ENCODE results near the gene USF2. TPM values are rescaled to one million over a fixed set of nuclear protein-coding genes. Genes with fewer than 3 reads are reported as not detected.

USF2 gene
- polyA plus RNA-seq, 1 donor from 2014 or later = 107 TPM

DNA sequence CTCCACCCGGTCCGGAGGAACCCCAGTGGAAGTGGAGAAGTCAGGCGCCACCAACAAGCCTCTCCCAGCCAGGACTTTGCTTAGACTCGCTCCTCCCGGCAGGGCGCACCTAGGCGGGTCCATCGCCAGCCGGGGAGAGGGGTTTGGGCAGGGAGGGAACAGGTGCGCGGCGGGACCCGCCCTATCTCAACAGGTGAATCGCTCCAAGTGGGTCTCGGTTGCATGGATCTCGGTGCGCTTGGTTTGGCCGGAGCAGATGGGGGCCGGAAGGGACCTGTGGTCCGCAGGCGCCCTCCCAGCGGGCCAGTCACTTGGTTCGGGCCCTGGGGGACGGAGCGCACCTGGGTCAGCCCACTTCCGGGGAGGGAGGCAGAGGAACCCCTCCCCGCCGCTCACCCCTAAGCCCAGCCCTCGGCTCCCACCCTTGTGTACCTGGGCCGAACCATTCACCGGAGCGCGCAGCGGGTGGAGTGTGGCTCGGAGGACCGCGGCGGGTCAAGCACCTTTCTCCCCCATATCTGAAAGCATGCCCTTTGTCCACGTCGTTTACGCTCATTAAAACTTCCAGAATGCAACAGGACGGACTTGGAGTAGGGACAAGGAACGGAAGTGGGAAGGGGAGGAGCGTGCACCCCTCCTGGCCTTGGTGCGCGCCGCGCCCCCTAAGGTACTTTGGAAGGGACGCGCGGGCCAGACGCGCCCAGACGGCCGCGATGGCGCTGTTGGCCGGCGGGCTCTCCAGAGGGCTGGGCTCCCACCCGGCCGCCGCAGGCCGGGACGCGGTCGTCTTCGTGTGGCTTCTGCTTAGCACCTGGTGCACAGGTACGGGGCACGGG is 20.2 kb upstream of the USF2 start, which contains the start of gene LSR:
TSS of gene LSR (plus strand) at position 693 of the 836 bp plus-strand sequence. CDS start at position 714, 21 bp downstream.
- no peak within 1 kb of the TSS for H3K4me2 ChIP-seq (ENCODE audit: low read length)
- H2AFZ ChIP-seq (ENCODE audit: low read depth, low read length) = no peak within 1 kb of the TSS
- H3K9me2 ChIP-seq (ENCODE audit: insufficient read depth, low read length) = no peaks in the 10 kb centered on the region
- H3K9me3 ChIP-seq (ENCODE audit: low read length) = no peaks in the 10 kb centered on the region
- no peak within 1 kb of the TSS for H3K27ac ChIP-seq (ENCODE audit: low read length)
- no peak within 1 kb of the TSS for H3K9ac ChIP-seq (ENCODE audit: low read length)
- no peaks in the 10 kb centered on the region for H3K36me3 ChIP-seq (ENCODE audit: insufficient read depth, low read length)
- H3K4me3 ChIP-seq (ENCODE audit: low read length) = peak within 1 kb of the TSS; percentile 63
- H3F3A ChIP-seq (ENCODE audit: insufficient read depth, low read length, poor library complexity, severe bottlenecking) = no peaks in the 10 kb centered on the region
- TF ChIP-seq SMC3 (conservative IDR thresholded peaks at IDR 0.05; ENCODE audit: poor library complexity) = no peak
- peak; percentile 32 for TF ChIP-seq EZH2 (IDR thresholded peaks at IDR 0.05; ENCODE audit: borderline replicate concordance, insufficient read depth, low read length, poor library complexity, severe bottlenecking)
- TF ChIP-seq TAF1 (IDR thresholded peaks at IDR 0.05; ENCODE audit: low read depth) = no peak
- no peak for TF ChIP-seq RAD21 (conservative IDR thresholded peaks at IDR 0.05)
- TF ChIP-seq, protein P1, sequence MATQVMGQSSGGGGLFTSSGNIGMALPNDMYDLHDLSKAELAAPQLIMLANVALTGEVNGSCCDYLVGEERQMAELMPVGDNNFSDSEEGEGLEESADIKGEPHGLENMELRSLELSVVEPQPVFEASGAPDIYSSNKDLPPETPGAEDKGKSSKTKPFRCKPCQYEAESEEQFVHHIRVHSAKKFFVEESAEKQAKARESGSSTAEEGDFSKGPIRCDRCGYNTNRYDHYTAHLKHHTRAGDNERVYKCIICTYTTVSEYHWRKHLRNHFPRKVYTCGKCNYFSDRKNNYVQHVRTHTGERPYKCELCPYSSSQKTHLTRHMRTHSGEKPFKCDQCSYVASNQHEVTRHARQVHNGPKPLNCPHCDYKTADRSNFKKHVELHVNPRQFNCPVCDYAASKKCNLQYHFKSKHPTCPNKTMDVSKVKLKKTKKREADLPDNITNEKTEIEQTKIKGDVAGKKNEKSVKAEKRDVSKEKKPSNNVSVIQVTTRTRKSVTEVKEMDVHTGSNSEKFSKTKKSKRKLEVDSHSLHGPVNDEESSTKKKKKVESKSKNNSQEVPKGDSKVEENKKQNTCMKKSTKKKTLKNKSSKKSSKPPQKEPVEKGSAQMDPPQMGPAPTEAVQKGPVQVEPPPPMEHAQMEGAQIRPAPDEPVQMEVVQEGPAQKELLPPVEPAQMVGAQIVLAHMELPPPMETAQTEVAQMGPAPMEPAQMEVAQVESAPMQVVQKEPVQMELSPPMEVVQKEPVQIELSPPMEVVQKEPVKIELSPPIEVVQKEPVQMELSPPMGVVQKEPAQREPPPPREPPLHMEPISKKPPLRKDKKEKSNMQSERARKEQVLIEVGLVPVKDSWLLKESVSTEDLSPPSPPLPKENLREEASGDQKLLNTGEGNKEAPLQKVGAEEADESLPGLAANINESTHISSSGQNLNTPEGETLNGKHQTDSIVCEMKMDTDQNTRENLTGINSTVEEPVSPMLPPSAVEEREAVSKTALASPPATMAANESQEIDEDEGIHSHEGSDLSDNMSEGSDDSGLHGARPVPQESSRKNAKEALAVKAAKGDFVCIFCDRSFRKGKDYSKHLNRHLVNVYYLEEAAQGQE (IDR thresholded peaks at IDR 0.05; ENCODE audit: borderline replicate concordance) = no peak
- TF ChIP-seq MXI1 (conservative IDR thresholded peaks at IDR 0.05; ENCODE audit: poor library complexity, severe bottlenecking) = no peak
- TF ChIP-seq EP300 (conservative IDR thresholded peaks at IDR 0.05; ENCODE audit: poor library complexity, severe bottlenecking) = no peak
- H3K27me3 ChIP-seq (ENCODE audit: insufficient read depth, low read depth, low read length) = peaks cover 38% of the 10 kb centered on the region
- H3K79me2 ChIP-seq (replicated peaks; ENCODE audit: insufficient read depth, low read length) = no peaks in the 10 kb centered on the region
- H4K20me1 ChIP-seq (ENCODE audit: insufficient read depth) = no peaks in the 10 kb centered on the region

DNA sequence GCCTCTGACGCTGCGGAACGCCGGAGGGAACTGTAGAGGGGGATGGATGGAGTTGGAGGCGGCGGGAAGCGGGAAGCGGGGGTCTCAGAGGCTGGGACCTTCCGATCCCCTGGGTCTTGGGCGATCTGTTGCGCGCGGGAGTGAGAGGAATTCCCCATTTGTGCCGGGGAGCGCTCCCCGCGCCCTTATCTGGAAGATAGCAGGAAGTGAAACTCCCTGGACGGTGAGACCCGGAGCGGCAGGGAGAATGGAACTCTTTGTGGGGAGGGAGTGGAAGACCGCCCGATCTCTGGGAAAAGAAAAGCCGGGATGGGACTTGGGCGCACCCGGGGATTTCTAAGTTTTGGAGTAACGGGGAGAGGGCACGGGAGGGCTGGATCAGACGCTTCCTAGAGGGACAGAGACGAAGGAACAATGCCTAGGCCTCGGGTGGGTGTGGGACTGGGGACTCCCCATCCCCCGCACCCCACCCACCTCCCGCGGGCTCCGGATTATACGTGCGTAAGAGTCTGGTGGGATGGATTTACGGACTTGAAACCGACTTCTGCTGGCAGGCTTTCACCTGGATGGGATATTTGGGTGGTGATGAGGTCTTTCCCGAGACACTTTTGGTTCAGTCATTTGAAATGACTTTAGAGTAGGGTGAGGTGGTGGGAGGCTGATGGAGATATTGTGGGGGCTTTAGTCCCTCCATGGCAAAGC is 19.5 kb upstream of the USF2 start:
- Histone ChIP-seq H3K27ac (ENCODE audit: low read length) (no peak overlapping the region), H3K9ac (ENCODE audit: low read length) (no peak overlapping the region)

More for the DNA sequence above, 19.5 kb upstream of the USF2 start:
- no peak overlapping the region for H3K4me2 ChIP-seq (ENCODE audit: low read length)
- H4K20me1 ChIP-seq (ENCODE audit: insufficient read depth) = no peaks in the 10 kb centered on the region
- H2AFZ ChIP-seq (ENCODE audit: low read depth, low read length) = no peak overlapping the region
- no peaks in the 10 kb centered on the region for H3F3A ChIP-seq (ENCODE audit: insufficient read depth, low read length, poor library complexity, severe bottlenecking)
- no peaks in the 10 kb centered on the region for H3K36me3 ChIP-seq (ENCODE audit: insufficient read depth, low read length)
- no peaks in the 10 kb centered on the region for H3K9me2 ChIP-seq (ENCODE audit: insufficient read depth, low read length)
- H3K79me2 ChIP-seq (replicated peaks; ENCODE audit: insufficient read depth, low read length) = no peaks in the 10 kb centered on the region
- TF ChIP-seq TAF1 (IDR thresholded peaks at IDR 0.05; ENCODE audit: low read depth) (no peak), MXI1 (conservative IDR thresholded peaks at IDR 0.05; ENCODE audit: poor library complexity, severe bottlenecking) (no peak), RAD21 (conservative IDR thresholded peaks at IDR 0.05) (no peak), EZH2 (IDR thresholded peaks at IDR 0.05; ENCODE audit: borderline replicate concordance, insufficient read depth, low read length, poor library complexity, severe bottlenecking) (no peak), EP300 (conservative IDR thresholded peaks at IDR 0.05; ENCODE audit: poor library complexity, severe bottlenecking) (no peak), POLR2AphosphoS5 (IDR thresholded peaks at IDR 0.05) (no peak)
- TF ChIP-seq, protein P2, sequence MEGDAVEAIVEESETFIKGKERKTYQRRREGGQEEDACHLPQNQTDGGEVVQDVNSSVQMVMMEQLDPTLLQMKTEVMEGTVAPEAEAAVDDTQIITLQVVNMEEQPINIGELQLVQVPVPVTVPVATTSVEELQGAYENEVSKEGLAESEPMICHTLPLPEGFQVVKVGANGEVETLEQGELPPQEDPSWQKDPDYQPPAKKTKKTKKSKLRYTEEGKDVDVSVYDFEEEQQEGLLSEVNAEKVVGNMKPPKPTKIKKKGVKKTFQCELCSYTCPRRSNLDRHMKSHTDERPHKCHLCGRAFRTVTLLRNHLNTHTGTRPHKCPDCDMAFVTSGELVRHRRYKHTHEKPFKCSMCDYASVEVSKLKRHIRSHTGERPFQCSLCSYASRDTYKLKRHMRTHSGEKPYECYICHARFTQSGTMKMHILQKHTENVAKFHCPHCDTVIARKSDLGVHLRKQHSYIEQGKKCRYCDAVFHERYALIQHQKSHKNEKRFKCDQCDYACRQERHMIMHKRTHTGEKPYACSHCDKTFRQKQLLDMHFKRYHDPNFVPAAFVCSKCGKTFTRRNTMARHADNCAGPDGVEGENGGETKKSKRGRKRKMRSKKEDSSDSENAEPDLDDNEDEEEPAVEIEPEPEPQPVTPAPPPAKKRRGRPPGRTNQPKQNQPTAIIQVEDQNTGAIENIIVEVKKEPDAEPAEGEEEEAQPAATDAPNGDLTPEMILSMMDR (IDR thresholded peaks at IDR 0.05; ENCODE audit: poor library complexity, severe bottlenecking) = no peak
- TF ChIP-seq, protein P1 (IDR thresholded peaks at IDR 0.05; ENCODE audit: borderline replicate concordance) = no peak
- H3K9me3 ChIP-seq (ENCODE audit: low read length) = no peaks in the 10 kb centered on the region
- H3K27me3 ChIP-seq (ENCODE audit: insufficient read depth, low read depth, low read length) = peaks cover 38% of the 10 kb centered on the region
- peak overlapping the region; percentile 63 for H3K4me3 ChIP-seq (ENCODE audit: low read length)

Measured in neural cell (in vitro differentiated cells).